HepG2 (cell line): ENCODE data around the gene ARHGAP26. TPM values are rescaled to one million over a fixed set of nuclear protein-coding genes. Genes with fewer than 3 reads are reported as not detected.

Experiments used
- ATAC-seq: fragments of 200-7000 bp; cut with Tn5 transposase; 3 replicates; pipeline ENCODE4 v1.9.1; 2020; ENCODE audit warnings: mild to moderate bottlenecking, moderate library complexity
- BruUV-seq: library from RNA; stranded (reverse); fragments of 400-500 nt; replicated peaks from 2 replicates; lab custom pipeline; 2021; lab: Mats Ljungman, UMichigan
- CTCF ChIA-PET: fragments of 300-600 bp; formaldehyde crosslinking; extraction: SDS; loops from one replicate; lab custom pipeline; 2021; ENCODE audit warnings: low total read pairs, inconsistent platforms, low intra/inter-chr PET ratio; lab: Yijun Ruan, JAX
- POLR2A ChIA-PET: fragments of 350-600 bp; sonication (Branson Sonifier 250); formaldehyde crosslinking; loops from one replicate; lab custom pipeline; 2020; ENCODE audit warnings: antibody characterized with exemption, inconsistent platforms; lab: Yijun Ruan, JAX
- DNase-seq: peaks from one replicate; pipeline ENCODE4 v3.0.0-alpha.2; 2015; ENCODE audit warnings: low spot score
- FAIRE-seq: peaks from 3 replicates; lab custom pipeline; 2011; peaks lifted over from hg19 to GRCh38; lab: Jason Lieb, UNC
- H2AFZ ChIP-seq: one replicate; pipeline ENCODE4 v1.6.1; 2011; ENCODE audit warnings: low read length, inconsistent platforms
- H3K27ac ChIP-seq: fragments of 300-600 bp; 3 replicates; pipeline ENCODE4 v1.8.0; 2011; ENCODE audit warnings: mixed run types, mild to moderate bottlenecking, mixed read lengths, low read length, inconsistent platforms; ENCODE audit not compliant: insufficient read depth; ENCODE audit errors: extremely low read length
- H3K27me3 ChIP-seq, 2 experiments: fragments of 200-600 bp in 1 of 2; 2 replicates in 1 of 2; 3 replicates in 1 of 2; pipeline versions ENCODE4 v1.6.0 to v1.8.0; 2011; ENCODE audit warnings: low read length in 2 of 2, mild to moderate bottlenecking in 2 of 2, moderate library complexity in 2 of 2, inconsistent platforms in 1 of 2; ENCODE audit not compliant: insufficient read depth in 2 of 2, control insufficient read depth in 1 of 2
- H3K36me3 ChIP-seq, 2 experiments: fragments of 200-600 bp in 1 of 2; replicated peaks in 1 of 2; 2 replicates in 1 of 2; 3 replicates in 1 of 2; pipeline versions ENCODE4 v1.5.1 to v1.8.0; 2011; ENCODE audit warnings: low read length in 2 of 2, inconsistent platforms in 1 of 2; ENCODE audit not compliant: insufficient read depth in 2 of 2, control insufficient read depth in 1 of 2
- H3K4me1 ChIP-seq: 2 replicates; pipeline ENCODE4 v1.5.1; 2012; ENCODE audit warnings: low read length, inconsistent platforms; ENCODE audit not compliant: insufficient read depth
- H3K4me2 ChIP-seq: 2 replicates; pipeline ENCODE4 v1.6.0; 2011; ENCODE audit warnings: low read depth, low read length, inconsistent platforms
- H3K4me3 ChIP-seq, 3 experiments: fragments of 200-600 bp in 1 of 3; sonication (generic), shearing (Covaris generic) in 1 of 3; replicated peaks in 1 of 3; 2 replicates each; pipeline ENCODE4 v1.5.1; 2011 to 2016; ENCODE audit warnings: low read length in 3 of 3, inconsistent platforms in 2 of 3, low read depth in 2 of 3, mild to moderate bottlenecking in 2 of 3, control low read depth in 1 of 3, mixed read lengths in 1 of 3; ENCODE audit not compliant: insufficient read depth in 1 of 3
- H3K79me2 ChIP-seq: one replicate; pipeline ENCODE4 v1.6.1; 2011; ENCODE audit warnings: low read length, inconsistent platforms; ENCODE audit not compliant: insufficient read depth
- H3K9ac ChIP-seq: 2 replicates; pipeline ENCODE4 v1.6.0; 2011; ENCODE audit warnings: mild to moderate bottlenecking, low read depth, low read length, inconsistent platforms; ENCODE audit not compliant: insufficient read depth
- H3K9me3 ChIP-seq: 2 replicates; pipeline ENCODE4 v1.5.1; 2012; ENCODE audit warnings: mild to moderate bottlenecking, low read length
- H4K20me1 ChIP-seq: 2 replicates; pipeline ENCODE4 v1.6.0; 2011; ENCODE audit warnings: inconsistent platforms, mild to moderate bottlenecking, low read length, moderate library complexity; ENCODE audit not compliant: insufficient read depth
- ARID3A ChIP-seq: IDR thresholded peaks from 2 replicates; pipeline ENCODE4 v1.6.1; 2012; ENCODE audit warnings: low read depth, low read length, improper control_type of control experiment
- GABPA ChIP-seq, 2 experiments: IDR thresholded peaks; 2 replicates each; pipeline ENCODE4 v1.6.1; 2011 to 2016; ENCODE audit warnings: low read depth in 2 of 2, low read length in 1 of 2, missing biosample characterization in 1 of 2, missing genetic modification characterization in 1 of 2
- GATAD2A ChIP-seq: IDR thresholded peaks from 2 replicates; pipeline ENCODE4 v1.6.1; 2016
- HNRNPH1 ChIP-seq: fragments of 200-400 bp; formaldehyde crosslinking; optimal IDR thresholded peaks from 2 replicates; pipeline ENCODE3; 2017; ENCODE audit warnings: mild to moderate bottlenecking, low read depth, low read length
- KAT7 ChIP-seq: IDR thresholded peaks from 2 replicates; pipeline ENCODE4 v1.6.1; 2018; ENCODE audit warnings: borderline replicate concordance, missing compliant biosample characterization
- KDM5B ChIP-seq: sonication (generic); formaldehyde crosslinking; IDR thresholded peaks from 2 replicates; pipeline ENCODE4 v1.4.0; 2020; ENCODE audit warnings: missing genetic modification reagents, mild to moderate bottlenecking, borderline replicate concordance
- MXI1 ChIP-seq: IDR thresholded peaks from 3 replicates; pipeline ENCODE4 v1.6.1; 2012; ENCODE audit warnings: low read depth, low read length, inconsistent platforms, borderline replicate concordance
- NR2F6 ChIP-seq, 2 experiments: IDR thresholded peaks; 2 replicates each; pipeline ENCODE4 v1.6.1; 2016; ENCODE audit warnings: antibody characterized with exemption in 1 of 2, mild to moderate bottlenecking in 1 of 2
- SKI ChIP-seq: fragments of 450-650 bp; IDR thresholded peaks from one replicate; pipeline ENCODE4 v1.6.1; 2018; ENCODE audit warnings: mild to moderate bottlenecking; ENCODE audit not compliant: partially characterized antibody
- SMC3 ChIP-seq: IDR thresholded peaks from 2 replicates; pipeline ENCODE4 v1.6.1; 2011; ENCODE audit warnings: low read length, improper control_type of control experiment
- TAF1 ChIP-seq: sonication (generic); formaldehyde crosslinking; IDR thresholded peaks from 2 replicates; pipeline ENCODE4 v1.4.0; 2020; ENCODE audit warnings: missing genetic modification reagents
- ZBTB38 ChIP-seq: sonication (generic); formaldehyde crosslinking; IDR thresholded peaks from 2 replicates; pipeline ENCODE4 v1.5.1; 2020; ENCODE audit warnings: mild to moderate bottlenecking, missing genetic modification reagents
- ZBTB7A ChIP-seq: sonication (generic); formaldehyde crosslinking; IDR thresholded peaks from 2 replicates; pipeline ENCODE4 v1.8.0; 2022; ENCODE audit warnings: mild to moderate bottlenecking, missing genetic modification reagents
- ZFAT ChIP-seq: sonication (generic); formaldehyde crosslinking; conservative IDR thresholded peaks from 2 replicates; pipeline ENCODE4 v1.8.1; 2023; ENCODE audit warnings: missing genetic modification reagents, inconsistent platforms
- ZFP91 ChIP-seq: sonication (generic); formaldehyde crosslinking; IDR thresholded peaks from 2 replicates; pipeline ENCODE4 v1.9.0; 2022; ENCODE audit warnings: missing genetic modification reagents, mild to moderate bottlenecking, borderline replicate concordance
- ZNF292 ChIP-seq: sonication (generic); formaldehyde crosslinking; IDR thresholded peaks from 2 replicates; pipeline ENCODE4 v1.8.1; 2022; ENCODE audit warnings: mild to moderate bottlenecking, low read depth, missing genetic modification reagents, borderline replicate concordance
- ZNF354B ChIP-seq: sonication (generic); formaldehyde crosslinking; IDR thresholded peaks from 2 replicates; pipeline ENCODE4 v1.8.0; 2022; ENCODE audit warnings: mild to moderate bottlenecking, missing genetic modification reagents
- ZNF576 ChIP-seq: sonication (generic); formaldehyde crosslinking; IDR thresholded peaks from 2 replicates; pipeline ENCODE4 v1.4.0; 2020; ENCODE audit warnings: mild to moderate bottlenecking, missing genetic modification reagents
- ZNF674 ChIP-seq: sonication (generic); formaldehyde crosslinking; IDR thresholded peaks from 2 replicates; pipeline ENCODE4 v1.5.0; 2020; ENCODE audit warnings: low read depth, mild to moderate bottlenecking, missing genetic modification reagents
- ZNF850 ChIP-seq: sonication (generic); formaldehyde crosslinking; conservative IDR thresholded peaks from 2 replicates; pipeline ENCODE4 v1.9.0; 2021; ENCODE audit warnings: mild to moderate bottlenecking, missing genetic modification reagents
- WGBS: methylation state at CpG from one replicate; pipeline ENCODE4 v1.1.6; 2017; ENCODE audit warnings: low lambda C conversion rate; 5-methylcytosine and 5-hydroxymethylcytosine counted together
- in situ Hi-C: cut with HindIII; loops from 2 replicates; pipeline ENCODE4 v1.10.0; 2017; ENCODE audit warnings: low pct_unique_long_range_greater_than_20kb; ENCODE audit not compliant: extremely low pct_ligation_motif_present
- intact Hi-C: fragments of 100-400 bp; cut with micrococcal nuclease; formaldehyde crosslinking; loops from one replicate; pipeline ENCODE4 v1.10.0; 2022; ENCODE audit not compliant: unreplicated experiment
- polyA plus RNA-seq, 8 experiments: library from polyadenylated mRNA; depleted of rRNA in 3 of 8; stranded (reverse) in 7 of 8; unstranded in 1 of 8; fragments of >200 nt; fragmentation: Illumina TruSeq in 4 of 8; extraction: Trizol in 4 of 8; gene quantifications; 2 replicates each; pipeline versions ENCODE4 v1.2.1 to v1.2.3, GENCODE V29; 2011 to 2016; ENCODE audit warnings: low read depth in 4 of 8, missing spikeins in 1 of 8, mixed read lengths in 1 of 8; ENCODE audit not compliant: insufficient read depth in 1 of 8
- total RNA-seq, 5 experiments: library from RNA; depleted of rRNA; stranded (reverse); fragments of >200 nt; fragmentation: Illumina TruSeq; extraction: Trizol; gene quantifications; 2 replicates each; pipeline ENCODE4 v1.2.3, GENCODE V29; 2016; ENCODE audit warnings: low read depth in 1 of 5

ARHGAP26 gene
- total and polyA plus RNA-seq, 2 of the 13 experiments (the other 11 are each of a cell fraction or from before 2014, with no cell fraction given): 9.6 to 18.2 TPM

- H4K20me1 ChIP-seq: no peaks in the 10 kb centered on the region
- WGBS: 96% methylated on average over 1 of the region's 1 CpG
These were observed 340.4 kb downstream of the ARHGAP26 start for GRCh38 chr5:143110591-143110990.

GRCh38 chr5:143111799-143112198 lies 341.6 kb downstream of the ARHGAP26 start:
- BruUV-seq: no TSS peak
- Histone ChIP-seq H3K9me3 (no peaks in the 10 kb centered on the region), H3K36me3 (0 out of 5 replicates have a peak, but pooled peaks cover 0 to 2% of the 10 kb centered on the region in 2 experiments), H2AFZ (no peak overlapping the region), H3K4me2 (no peak overlapping the region), H3K4me3 (no peak overlapping the region), H3K79me2 (no peaks in the 10 kb centered on the region), H4K20me1 (no peaks in the 10 kb centered on the region), H3K9ac (no peak overlapping the region), H3K27me3 (no peaks in the 10 kb centered on the region), H3K27ac (no peak overlapping the region), H3K4me1 (peaks cover 32% of the 10 kb centered on the region)
- ATAC-seq: no peak
- ChIA-PET POLR2A (no interaction called here), CTCF (no interaction called here)
- in situ Hi-C loops: no loop called here
- no peak for FAIRE-seq
- DNase-seq: no peak
- intact Hi-C loops: no loop called here
- 94% methylated on average over 5 of the region's 5 CpGs for WGBS
- TF ChIP-seq ZNF850 (no peak), ZNF576 (CRISPR knock-in tag) (no peak), MXI1 (no peak), ARID3A (no peak), ZFAT (CRISPR knock-in tag) (no peak), ZNF674 (no peak), GABPA (IDR thresholded peaks at IDR 0.05; ENCODE audit: low read depth, low read length) (no peak), GABPA (CRISPR knock-in tag; IDR thresholded peaks at IDR 0.05; ENCODE audit: low read depth) (no peak), KDM5B (CRISPR knock-in tag) (no peak), KAT7 (CRISPR knock-in tag) (no peak)

More at GRCh38 chr5:143110591-143110990, 340.4 kb downstream of the ARHGAP26 start:
- Histone ChIP-seq H3K79me2 (no peaks in the 10 kb centered on the region), H3K27me3 (no peaks in the 10 kb centered on the region), H2AFZ (no peak overlapping the region), H3K9ac (no peak overlapping the region), H3K27ac (no peak overlapping the region), H3K9me3 (no peaks in the 10 kb centered on the region), H3K4me2 (no peak overlapping the region), H3K4me1 (peaks cover 43% of the 10 kb centered on the region), H3K36me3 (0 out of 5 replicates have a peak, but pooled peaks cover 0 to 2% of the 10 kb centered on the region in 2 experiments), H3K4me3 (no peak overlapping the region)
- CTCF ChIA-PET: no interaction called here
- no peak for FAIRE-seq
- TF ChIP-seq ZBTB38 (CRISPR knock-in tag): no peak
- TF ChIP-seq ZBTB7A: no peak
- TF ChIP-seq ZFP91: no peak
- no peak for TF ChIP-seq SKI
- no peak for TF ChIP-seq SMC3
- TF ChIP-seq GATAD2A (CRISPR knock-in tag): no peak
- no peak for TF ChIP-seq HNRNPH1
- no peak for TF ChIP-seq NR2F6 (IDR thresholded peaks at IDR 0.05)
- TF ChIP-seq NR2F6 (CRISPR knock-in tag; IDR thresholded peaks at IDR 0.05): no peak
- TF ChIP-seq ZNF354B (CRISPR knock-in tag): no peak
- no peak for TF ChIP-seq TAF1
- TF ChIP-seq ZNF292 (CRISPR knock-in tag): no peak
- in situ Hi-C loops: no loop called here
- ATAC-seq: no peak
- intact Hi-C loops: no loop called here
- POLR2A ChIA-PET: no interaction called here
- no peak for DNase-seq
- no TSS peak for BruUV-seq
